Uterus (tissue), 2 donors: Measurements from ENCODE around the gene PLEKHA1.

ENCODE experiments used
- CTCF ChIP-seq, 4 experiments: fragments of 200-600 bp in 2 of 4; fragments of 450-650 bp in 2 of 4; sonication (generic) in 2 of 4; IDR thresholded peaks; one replicate each; pipeline ENCODE4 v1.5.1; 2016 to 2019; ENCODE audit warnings: antibody characterized with exemption in 4 of 4, mild to moderate bottlenecking in 2 of 4, moderate library complexity in 1 of 4
- POLR2A ChIP-seq, 2 donors: fragments of 450-650 bp; IDR thresholded peaks; one replicate each; pipeline ENCODE4 v1.6.1; 2016; ENCODE audit warnings: antibody characterized with exemption in 2 of 2, mild to moderate bottlenecking in 1 of 2, moderate library complexity in 1 of 2

DNA sequence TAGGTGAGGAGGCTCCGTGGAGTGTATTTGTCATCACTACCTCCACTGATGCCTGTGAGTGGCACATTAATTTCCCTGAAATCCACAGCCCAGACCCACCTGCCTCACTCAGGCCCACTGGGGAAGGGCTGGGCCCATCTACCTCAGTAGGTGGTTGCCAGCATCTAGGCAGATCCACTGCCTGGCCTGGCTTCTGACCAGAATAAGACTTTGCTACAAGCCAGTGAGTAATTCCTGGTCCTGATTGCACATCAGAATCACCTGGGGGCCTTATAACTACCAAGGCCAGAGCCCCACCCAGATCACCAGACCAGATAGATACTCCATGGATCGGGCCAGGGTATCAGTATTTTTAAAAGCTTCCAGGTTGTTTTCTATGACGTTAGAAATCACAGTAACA lies 37.5 kb upstream of the PLEKHA1 start:
- TF ChIP-seq CTCF (IDR thresholded peaks at IDR 0.05): no peak
- TF ChIP-seq POLR2A (IDR thresholded peaks at IDR 0.05): no peak
